ENCODE measurements around the gene CENPN.

- TF ChIP-seq CTCF (IDR thresholded peaks at IDR 0.05; ENCODE audit: low read depth, low read length) (no peak), EZH2phosphoT487 (IDR thresholded peaks at IDR 0.05; ENCODE audit: low read depth) (no peak)
Observed at GRCh38 chr16:80982646-80983045, 24.4 kb upstream of the CENPN start.

Measured in OCI-LY3 (cell line).